Right lung (tissue), 5 donors: ENCODE measurements around the gene IL17REL. TPM values are rescaled to one million over a fixed set of nuclear protein-coding genes. Genes with fewer than 3 reads are reported as not detected.

Experiments
- DNase-seq, 2 donors: peaks; one replicate each; pipeline ENCODE4 v3.0.0-alpha.2; 2013
- polyA plus RNA-seq, 5 donors: library from polyadenylated mRNA; unstranded; fragments of 120-200 nt; gene quantifications; one replicate each; pipeline versions ENCODE4 v1.2.1 to v1.2.3, GENCODE V29; 2013; ENCODE audit warnings: inconsistent platforms in 1 of 5, low replicate concordance in 1 of 5; ENCODE audit not compliant: insufficient read length in 5 of 5, insufficient read depth in 1 of 5

Gene IL17REL
- polyA plus RNA-seq, 5 donors = 0.08 to 0.15 (median 0.09) TPM; not detected in 2

GRCh38 chr22:49969751-49970527, 42.6 kb downstream of the IL17REL start:
- DNase-seq = no peak

- no peak for DNase-seq
Measured at GRCh38 chr22:49968831-49969661, 43.5 kb downstream of the IL17REL start.

- no peak for DNase-seq
Measured at GRCh38 chr22:49968313-49968830, 44.2 kb downstream of the IL17REL start.

- DNase-seq = no peak
Measured at GRCh38 chr22:49967706-49968208, 44.8 kb downstream of the IL17REL start.

- no peak for DNase-seq
Measured at GRCh38 chr22:49966774-49967705, 45.5 kb downstream of the IL17REL start.

- no peak for DNase-seq
Measured at GRCh38 chr22:49966041-49966773, 46.4 kb downstream of the IL17REL start.

- no peak for DNase-seq
Measured at GRCh38 chr22:49965091-49966040, 47.2 kb downstream of the IL17REL start.

GRCh38 chr22:49964136-49965090, 48.2 kb downstream of the IL17REL start:
- no peak for DNase-seq

- DNase-seq = no peak
Measured at GRCh38 chr22:49963647-49964026, 48.9 kb downstream of the IL17REL start.

- no peak for DNase-seq
Measured at GRCh38 chr22:49962751-49963646, 49.6 kb downstream of the IL17REL start.

GRCh38 chr22:49962012-49962750, 50.4 kb downstream of the IL17REL start:
- DNase-seq = peak; percentile 81 to 84

- no peak for DNase-seq
Measured at GRCh38 chr22:49961601-49962011, 51.0 kb downstream of the IL17REL start.

- no peak for DNase-seq
Measured at GRCh38 chr22:49961005-49961600, 51.5 kb downstream of the IL17REL start.

GRCh38 chr22:49960159-49961004, 52.2 kb downstream of the IL17REL start, which contains the start of gene PIM3:
TSS of gene PIM3 (plus strand) at chr22:49960772. CDS start at chr22:49960948, 176 bp downstream.
- peak; percentile 95 to 96 for DNase-seq

- no peak for DNase-seq
Measured at GRCh38 chr22:49959782-49960158, 52.8 kb downstream of the IL17REL start.
